ENCODE data around the gene ALPK3.
A peak's percentile ranks its signal among the peaks of the same experiment; 100 is the strongest.
"Not testable (repeated sequence)": the region's sequence is repeated elsewhere in the genome, so short reads cannot be mapped to it uniquely, and the experiment has no call there.

Gene ALPK3

GRCh38 chr15:84876269-84876668, 59.1 kb downstream of the ALPK3 start:
- DNase-seq = no peak

DNA sequence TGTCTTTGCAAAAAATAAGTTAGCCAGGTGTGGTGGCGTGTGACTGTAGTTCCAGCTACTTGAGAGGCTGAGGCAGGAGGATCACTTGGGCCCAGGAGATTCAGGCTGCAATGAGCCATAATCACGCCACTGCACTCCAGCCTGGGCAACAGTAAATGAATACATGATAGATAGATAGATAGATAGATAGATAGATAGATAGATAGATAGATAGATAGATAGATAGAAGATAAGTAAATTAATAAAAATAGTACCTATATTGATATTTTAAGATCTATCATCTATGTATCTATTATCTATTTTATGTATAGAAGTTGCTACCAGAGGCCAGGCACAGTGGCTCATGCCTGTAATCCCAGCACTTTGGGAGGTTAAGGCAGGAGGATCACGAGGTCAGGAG, 60.5 kb downstream of the ALPK3 start:
- DNase-seq = not testable (repeated sequence)

DNA sequence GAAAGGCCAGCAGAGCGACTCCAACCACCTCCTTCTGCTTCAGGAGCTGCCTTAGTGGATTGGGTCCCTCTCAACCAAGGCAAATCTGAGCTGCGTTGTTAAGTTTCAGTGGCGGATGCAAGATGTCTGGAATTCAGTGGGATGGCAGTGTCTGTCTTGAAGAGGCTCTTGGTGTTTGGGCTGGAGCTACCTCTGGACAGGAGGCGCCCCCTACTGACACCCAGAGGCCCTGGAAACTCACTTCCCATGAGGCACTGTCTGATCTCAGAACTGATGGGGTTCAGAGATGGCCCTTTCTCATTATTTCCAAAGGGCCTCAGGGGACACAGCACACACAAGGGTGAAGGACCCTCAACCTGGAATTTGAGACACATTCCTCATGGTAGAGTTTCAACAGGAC, 61.3 kb downstream of the ALPK3 start:
- DNase-seq = peak; percentile 33

GRCh38 chr15:84879088-84879780, 62.1 kb downstream of the ALPK3 start:
- no peak for DNase-seq

GRCh38 chr15:84880007-84880406, 62.9 kb downstream of the ALPK3 start:
- no peak for DNase-seq

DNA sequence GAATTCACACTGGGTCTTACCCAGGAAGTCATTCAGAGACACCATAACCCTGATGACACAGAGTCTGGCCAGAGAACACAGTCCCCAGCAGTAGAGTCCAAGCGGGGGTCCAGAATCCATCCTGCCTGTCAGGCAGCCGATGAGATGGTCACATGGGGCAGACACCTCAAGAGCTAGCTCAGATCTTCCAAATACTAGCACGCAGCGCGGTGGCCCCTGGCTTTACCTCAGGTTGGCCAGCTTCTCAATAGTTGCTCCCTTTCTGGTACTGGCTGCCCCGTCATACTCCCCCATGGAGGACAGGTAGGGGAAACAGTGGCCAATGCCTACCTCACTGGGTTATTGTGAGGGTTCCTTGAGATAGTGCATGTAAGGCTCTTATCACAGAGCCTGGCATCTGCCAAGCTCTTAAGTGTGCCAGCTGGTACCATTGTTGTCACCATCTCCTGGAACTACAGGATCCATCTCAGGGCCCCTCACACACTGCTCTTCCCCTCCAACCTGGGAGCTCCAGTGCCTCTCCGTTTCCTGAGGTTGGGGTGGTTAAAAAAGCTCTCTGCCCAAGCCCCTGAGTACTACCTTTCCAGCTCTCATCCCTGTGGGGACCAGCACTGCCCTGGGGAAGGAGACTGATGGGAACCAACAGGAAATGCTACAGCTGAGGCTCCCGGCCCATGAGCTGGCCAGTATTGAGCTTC, 63.8 kb downstream of the ALPK3 start:
- no peak for DNase-seq

DNA sequence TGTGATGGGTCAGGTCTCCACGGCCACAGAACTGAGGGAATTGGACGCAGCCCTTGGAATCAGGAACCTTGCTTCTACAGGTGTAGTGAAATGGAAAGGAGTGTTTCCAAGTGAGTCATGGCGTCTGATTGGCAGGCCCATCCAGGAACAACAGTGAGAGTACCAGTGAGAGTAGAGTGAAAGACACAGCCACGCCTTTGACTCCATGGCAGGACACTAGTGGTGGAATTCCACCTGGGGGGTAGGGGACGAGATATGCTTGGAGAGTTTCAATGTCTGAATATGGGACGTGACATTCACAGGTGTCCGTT, 64.3 kb downstream of the ALPK3 start:
- no peak for DNase-seq

- DNase-seq = no peak
Observed at GRCh38 chr15:84883466-84883865, 66.3 kb downstream of the ALPK3 start.

- DNase-seq = no peak
Observed at GRCh38 chr15:84883916-84884781, 67.0 kb downstream of the ALPK3 start, which contains the start of gene SLC28A1. TSS of gene SLC28A1 (plus strand) at chr15:84884662. CDS start at chr15:84887761, 3,099 bp downstream.

- DNase-seq = no peak
Observed at GRCh38 chr15:84885801-84886200, 68.6 kb downstream of the ALPK3 start.

DNA sequence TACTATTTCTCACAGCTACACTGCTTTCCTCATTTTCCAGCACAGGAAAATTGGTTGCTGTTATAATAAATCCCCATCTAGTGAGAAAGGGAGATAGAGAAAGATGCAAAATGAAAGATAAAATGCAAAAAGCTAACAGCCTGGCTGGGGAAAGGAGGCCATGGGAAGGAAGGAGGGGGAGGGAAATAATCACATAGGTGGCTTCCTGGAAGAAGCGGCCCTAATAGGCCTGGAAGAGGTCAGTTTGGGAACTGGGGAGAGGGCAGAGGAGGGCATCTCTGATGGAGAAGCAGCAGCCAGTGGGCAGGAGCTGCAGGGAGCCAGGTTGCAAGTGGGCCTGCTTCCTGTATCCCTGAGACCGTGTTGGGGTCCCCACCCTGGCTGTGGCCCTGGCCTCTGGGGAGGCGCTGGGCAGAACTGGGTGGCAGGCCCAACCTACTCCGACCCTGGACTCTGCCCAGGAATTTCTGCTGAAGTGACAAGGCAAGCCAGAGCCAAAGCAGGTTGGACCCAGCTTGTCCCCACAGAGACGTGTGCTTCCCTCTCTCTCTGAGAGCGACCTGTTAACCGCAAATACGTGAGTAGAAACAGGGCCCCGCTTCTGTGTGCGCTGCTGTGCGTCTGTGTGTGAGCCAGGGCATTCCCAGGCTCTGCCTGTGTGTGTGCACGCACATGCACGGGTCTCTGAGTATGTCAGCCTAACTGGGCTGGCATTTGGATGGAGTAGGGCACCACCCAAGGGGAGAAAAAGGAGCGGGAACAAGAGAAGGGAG, 69.2 kb downstream of the ALPK3 start:
- no peak for DNase-seq

- no peak for DNase-seq
Observed at GRCh38 chr15:84886984-84887299, 69.8 kb downstream of the ALPK3 start.

DNA sequence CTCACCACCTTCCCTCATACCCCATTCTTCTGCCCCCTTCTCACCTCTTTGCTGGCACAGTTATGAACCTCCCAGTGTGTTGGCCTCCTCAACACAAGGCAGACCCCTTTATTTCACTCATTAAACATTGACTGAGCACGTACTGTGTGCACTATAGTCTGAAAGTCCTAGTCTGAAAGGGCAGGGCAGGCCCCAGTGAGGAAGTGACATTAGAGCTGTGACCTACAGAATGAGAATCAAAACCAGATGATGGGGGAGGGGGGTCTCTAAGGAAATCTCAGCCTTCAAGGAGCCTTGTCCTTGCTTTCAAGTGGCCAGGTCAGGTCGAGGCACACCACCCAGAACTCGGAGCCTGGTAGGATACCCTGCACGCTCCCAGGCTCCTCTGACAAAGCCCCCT, 70.8 kb downstream of the ALPK3 start:
- DNase-seq = no peak

- no peak for DNase-seq
Observed at GRCh38 chr15:84888639-84889038, 71.5 kb downstream of the ALPK3 start.

DNA sequence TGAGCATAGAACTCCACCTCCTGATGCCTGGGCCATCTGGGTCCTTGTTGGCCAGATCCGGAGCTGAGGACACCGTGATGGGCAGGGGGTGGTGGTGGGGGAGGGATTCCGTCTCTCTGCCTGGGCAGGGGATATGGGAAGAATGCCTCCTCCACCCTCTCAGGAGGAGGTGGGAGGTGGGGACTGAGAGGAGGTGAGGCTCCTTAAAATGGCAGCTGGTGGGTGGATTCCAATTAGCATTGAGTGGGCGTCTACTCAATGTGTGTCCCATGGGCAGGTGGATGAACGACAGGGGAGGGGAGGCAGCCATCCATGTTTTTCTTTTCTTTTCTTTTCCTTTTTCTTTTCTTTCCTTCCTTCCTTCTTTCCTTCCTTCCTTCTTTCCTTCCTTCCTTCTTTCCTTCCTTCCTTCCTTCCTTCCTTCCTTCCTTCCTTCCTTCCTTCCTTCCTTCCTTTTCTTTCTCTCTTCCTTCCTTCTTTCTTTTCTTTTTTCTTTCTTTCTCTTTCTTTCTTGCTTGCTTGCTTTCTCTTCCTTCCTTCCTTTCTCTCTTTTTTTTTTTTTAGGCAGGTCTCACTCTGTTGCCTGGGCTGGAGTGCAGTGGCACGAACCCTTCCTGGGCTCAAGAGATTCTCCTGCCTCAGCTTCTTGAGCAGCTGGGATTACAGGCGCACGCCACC, 72.3 kb downstream of the ALPK3 start:
- DNase-seq = no peak

GRCh38 chr15:84889991-84890669, 73.0 kb downstream of the ALPK3 start:
- DNase-seq = no peak

DNA sequence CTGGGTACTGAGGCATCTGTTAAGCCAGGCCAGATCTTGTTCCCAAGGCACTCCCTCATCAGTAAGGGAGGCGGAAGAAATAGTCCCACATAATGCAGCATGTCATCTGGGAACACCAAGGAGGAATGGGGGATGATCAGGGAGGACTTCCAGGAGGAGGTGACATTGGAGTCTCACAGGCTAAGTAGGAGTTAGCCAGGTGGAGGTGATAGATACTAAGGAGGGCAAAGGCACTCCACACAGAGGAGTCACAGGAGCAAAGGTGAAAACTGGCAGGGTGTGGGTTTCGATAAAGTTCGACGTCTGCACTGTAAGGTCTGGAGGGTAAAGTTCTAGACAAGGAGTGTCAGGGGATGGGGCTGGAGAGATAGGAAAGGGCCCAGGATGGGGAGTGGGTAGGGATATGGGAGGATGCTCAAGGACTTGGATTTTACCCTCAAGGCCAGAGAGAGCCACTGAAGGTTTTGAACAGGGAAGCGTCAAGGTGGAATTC, 73.6 kb downstream of the ALPK3 start:
- DNase-seq = no peak

DNA sequence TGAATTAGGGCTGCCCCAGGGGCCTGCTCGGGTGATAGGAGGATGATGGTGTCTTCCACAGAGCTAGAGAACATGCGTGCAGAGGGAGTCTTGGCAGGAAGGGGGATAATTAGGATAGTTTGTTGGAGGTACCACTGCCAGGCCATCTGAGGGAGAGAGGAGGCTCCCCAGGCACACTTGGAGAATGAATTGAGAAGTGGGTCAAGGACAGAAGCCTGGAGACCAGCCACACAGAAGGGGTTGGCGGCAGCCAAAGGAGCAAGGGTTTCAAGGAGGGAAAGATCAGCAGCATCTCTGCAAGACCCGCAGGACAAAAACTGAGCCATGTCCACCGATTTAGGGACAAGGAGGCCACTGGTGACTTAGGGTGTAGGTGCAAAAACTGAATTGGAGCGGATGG, 74.2 kb downstream of the ALPK3 start:
- no peak for DNase-seq

DNA sequence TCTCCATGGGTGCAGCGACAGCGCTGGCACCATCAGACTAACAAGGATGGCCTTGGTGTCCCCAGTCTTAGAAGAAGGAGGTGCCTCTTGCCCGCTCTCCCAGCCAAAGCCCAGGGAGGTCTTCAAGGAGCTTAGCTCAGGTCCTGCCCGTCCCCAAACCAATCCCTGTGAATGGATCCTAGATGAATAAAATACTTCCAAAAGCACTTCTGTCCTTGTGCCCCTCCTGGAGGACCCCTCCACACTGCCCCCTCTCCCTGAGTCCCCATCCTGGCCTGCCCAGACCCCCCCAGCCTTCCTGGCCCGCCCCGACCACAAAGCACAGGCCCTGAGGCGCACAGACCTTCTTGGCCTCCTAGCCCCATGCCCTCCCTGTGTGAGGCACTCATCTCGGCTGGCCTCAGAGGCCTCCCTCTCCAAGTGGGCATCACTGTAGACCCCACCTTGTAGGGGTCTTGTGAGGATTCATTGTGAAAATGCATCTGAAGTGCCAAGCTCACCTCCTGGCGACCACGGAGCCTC, 75.7 kb downstream of the ALPK3 start:
- no peak for DNase-seq

DNA sequence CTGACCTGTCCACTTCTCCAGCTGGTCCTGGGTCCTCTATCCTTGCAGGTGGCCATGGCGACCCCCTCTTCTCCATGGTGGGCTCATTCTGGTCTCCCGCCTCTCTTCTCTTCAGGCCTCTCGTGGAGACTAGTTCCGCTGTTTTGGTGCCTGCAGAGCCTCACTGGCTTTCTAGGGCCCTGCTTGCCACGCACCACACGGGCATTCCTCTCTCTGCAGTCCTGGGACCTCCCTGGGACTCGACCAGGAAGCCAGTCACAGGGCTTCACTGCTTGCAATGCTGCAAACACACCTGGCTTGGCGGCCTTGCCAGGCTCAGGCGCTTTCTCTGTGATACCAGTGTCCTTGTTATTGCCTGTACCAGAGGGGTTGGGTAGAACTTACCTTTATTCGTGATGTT, 76.5 kb downstream of the ALPK3 start:
- no peak for DNase-seq

DNA sequence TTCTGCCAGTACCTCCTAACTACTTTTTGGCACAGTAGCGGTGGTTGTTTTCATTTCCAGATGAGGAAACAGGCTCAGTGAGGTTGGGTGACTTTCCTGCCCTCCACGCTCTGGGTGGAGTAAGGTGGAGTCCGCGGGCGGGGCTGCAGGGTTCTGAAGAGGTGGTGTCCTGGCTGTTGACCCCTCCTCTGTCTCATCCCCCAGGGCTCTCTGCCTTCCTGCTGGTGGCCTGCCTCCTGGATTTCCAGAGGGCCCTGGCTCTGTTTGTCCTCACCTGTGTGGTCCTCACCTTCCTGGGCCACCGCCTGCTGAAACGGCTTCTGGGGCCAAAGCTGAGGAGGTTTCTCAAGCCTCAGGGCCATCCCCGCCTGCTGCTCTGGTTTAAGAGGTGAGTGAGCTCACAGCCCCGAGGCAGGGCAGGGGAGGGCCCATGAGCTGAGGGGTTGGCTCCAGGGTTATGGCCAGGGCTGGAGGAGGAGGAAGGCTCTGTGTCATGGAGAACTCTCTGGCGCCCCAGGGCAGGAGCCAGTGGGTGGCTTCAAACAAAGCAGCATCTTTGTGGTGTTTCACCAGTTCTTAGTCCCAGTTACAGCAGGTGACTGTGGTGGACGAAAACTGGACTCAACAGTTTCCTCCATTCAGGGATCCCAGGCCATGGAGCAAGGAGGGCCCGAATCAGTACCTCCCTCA, 77.7 kb downstream of the ALPK3 start:
- DNase-seq = no peak

All from 8988T (cell line).